ENCODE measurements around the gene CAMKV.

Gene CAMKV

GRCh38 chr3:49914906-49915305 is 45.2 kb upstream of the CAMKV start:
- no peaks in the 10 kb centered on the region; the same call in 1 of the 2 replicates for H3K79me2 ChIP-seq (ENCODE audit: low read length)
- H3F3A ChIP-seq (ENCODE audit: insufficient read depth, low read length): no peaks in the 10 kb centered on the region
- TF ChIP-seq EZH2phosphoT487 (IDR thresholded peaks at IDR 0.05; ENCODE audit: low read length) (no peak), EZH2 (optimal IDR thresholded peaks at IDR 0.05; ENCODE audit: low read depth, low read length) (no peak), CTCF (IDR thresholded peaks at IDR 0.05; ENCODE audit: low read length) (no peak)
- H3K36me3 ChIP-seq (replicated peaks; ENCODE audit: insufficient read depth, low read length): no peaks in the 10 kb centered on the region
- no peaks in the 10 kb centered on the region for H3K9me2 ChIP-seq (replicated peaks; ENCODE audit: insufficient read depth, low read length)
- DNase-seq: no peak
- H3K4me3 ChIP-seq (ENCODE audit: low read length): no peak overlapping the region
- no peak overlapping the region for H3K4me2 ChIP-seq (ENCODE audit: low read depth, low read length)
- H2AFZ ChIP-seq (ENCODE audit: low read length): no peak overlapping the region
- H3K27ac ChIP-seq (ENCODE audit: low read length): no peak overlapping the region
- H3K9ac ChIP-seq (ENCODE audit: low read length): no peak overlapping the region
- peaks cover 3% of the 10 kb centered on the region; the same call in 1 of the 2 replicates for H3K4me1 ChIP-seq (ENCODE audit: low read length)
- H3K9me3 ChIP-seq (replicated peaks; ENCODE audit: insufficient read depth, low read length): no peaks in the 10 kb centered on the region
- no peaks in the 10 kb centered on the region for H4K20me1 ChIP-seq (ENCODE audit: insufficient read depth, low read length)
- no peaks in the 10 kb centered on the region for H3K27me3 ChIP-seq (replicated peaks; ENCODE audit: insufficient read depth, low read length)

- no peaks in the 10 kb centered on the region for H3K9me3 ChIP-seq (replicated peaks; ENCODE audit: insufficient read depth, low read length)
- H3K4me3 ChIP-seq (ENCODE audit: low read length): no peak overlapping the region
- no peak for DNase-seq
- no peaks in the 10 kb centered on the region for H3K9me2 ChIP-seq (replicated peaks; ENCODE audit: insufficient read depth, low read length)
- no peaks in the 10 kb centered on the region for H3F3A ChIP-seq (ENCODE audit: insufficient read depth, low read length)
- H2AFZ ChIP-seq (ENCODE audit: low read length): no peak overlapping the region
- H3K4me1 ChIP-seq (ENCODE audit: low read length): no peaks in the 10 kb centered on the region
- H3K4me2 ChIP-seq (ENCODE audit: low read depth, low read length): no peak overlapping the region
- no peaks in the 10 kb centered on the region for H4K20me1 ChIP-seq (ENCODE audit: insufficient read depth, low read length)
- no peaks in the 10 kb centered on the region; the same call in 1 of the 2 replicates for H3K79me2 ChIP-seq (ENCODE audit: low read length)
- H3K27ac ChIP-seq (ENCODE audit: low read length): no peak overlapping the region
- H3K27me3 ChIP-seq (replicated peaks; ENCODE audit: insufficient read depth, low read length): no peaks in the 10 kb centered on the region
- TF ChIP-seq EZH2phosphoT487 (IDR thresholded peaks at IDR 0.05; ENCODE audit: low read length): no peak
- no peak overlapping the region for H3K9ac ChIP-seq (ENCODE audit: low read length)
- no peaks in the 10 kb centered on the region for H3K36me3 ChIP-seq (replicated peaks; ENCODE audit: insufficient read depth, low read length)
These were observed 43.2 kb upstream of the CAMKV start for GRCh38 chr3:49912881-49913281.

GRCh38 chr3:49911611-49912010 is 41.9 kb upstream of the CAMKV start:
- peaks cover under 1% of the 10 kb centered on the region; the same call in 1 of the 2 replicates for H3K4me1 ChIP-seq (ENCODE audit: low read length)
- no peaks in the 10 kb centered on the region; the same call in 1 of the 2 replicates for H3K79me2 ChIP-seq (ENCODE audit: low read length)
- H3K4me2 ChIP-seq (ENCODE audit: low read depth, low read length): no peak overlapping the region
- H3F3A ChIP-seq (ENCODE audit: insufficient read depth, low read length): no peaks in the 10 kb centered on the region
- H3K4me3 ChIP-seq (ENCODE audit: low read length): no peak overlapping the region
- no peaks in the 10 kb centered on the region for H4K20me1 ChIP-seq (ENCODE audit: insufficient read depth, low read length)
- H3K27ac ChIP-seq (ENCODE audit: low read length): no peak overlapping the region
- H3K36me3 ChIP-seq (replicated peaks; ENCODE audit: insufficient read depth, low read length): no peaks in the 10 kb centered on the region
- H2AFZ ChIP-seq (ENCODE audit: low read length): no peak overlapping the region
- no peak for TF ChIP-seq EZH2phosphoT487 (IDR thresholded peaks at IDR 0.05; ENCODE audit: low read length)
- no peak for TF ChIP-seq EZH2 (optimal IDR thresholded peaks at IDR 0.05; ENCODE audit: low read depth, low read length)
- TF ChIP-seq CTCF (IDR thresholded peaks at IDR 0.05; ENCODE audit: low read length): no peak
- no peak for DNase-seq
- H3K9me3 ChIP-seq (replicated peaks; ENCODE audit: insufficient read depth, low read length): no peaks in the 10 kb centered on the region
- no peaks in the 10 kb centered on the region for H3K27me3 ChIP-seq (replicated peaks; ENCODE audit: insufficient read depth, low read length)
- no peaks in the 10 kb centered on the region for H3K9me2 ChIP-seq (replicated peaks; ENCODE audit: insufficient read depth, low read length)
- H3K9ac ChIP-seq (ENCODE audit: low read length): no peak overlapping the region

- H3K9ac ChIP-seq (ENCODE audit: low read length): no peak overlapping the region
These were observed 41.4 kb upstream of the CAMKV start for GRCh38 chr3:49911124-49911420.

More at GRCh38 chr3:49911124-49911420, 41.4 kb upstream of the CAMKV start:
- no peaks in the 10 kb centered on the region for H3K9me3 ChIP-seq (replicated peaks; ENCODE audit: insufficient read depth, low read length)
- DNase-seq: no peak
- H3K27ac ChIP-seq (ENCODE audit: low read length): no peak overlapping the region
- no peaks in the 10 kb centered on the region for H4K20me1 ChIP-seq (ENCODE audit: insufficient read depth, low read length)
- no peaks in the 10 kb centered on the region for H3F3A ChIP-seq (ENCODE audit: insufficient read depth, low read length)
- no peak overlapping the region for H3K4me2 ChIP-seq (ENCODE audit: low read depth, low read length)
- H3K79me2 ChIP-seq (ENCODE audit: low read length): no peaks in the 10 kb centered on the region
- H2AFZ ChIP-seq (ENCODE audit: low read length): no peak overlapping the region
- H3K4me1 ChIP-seq (ENCODE audit: low read length): peaks cover 6% of the 10 kb centered on the region
- no peak for TF ChIP-seq EZH2phosphoT487 (IDR thresholded peaks at IDR 0.05; ENCODE audit: low read length)
- no peak for TF ChIP-seq CTCF (IDR thresholded peaks at IDR 0.05; ENCODE audit: low read length)
- TF ChIP-seq EZH2 (optimal IDR thresholded peaks at IDR 0.05; ENCODE audit: low read depth, low read length): no peak
- H3K36me3 ChIP-seq (replicated peaks; ENCODE audit: insufficient read depth, low read length): no peaks in the 10 kb centered on the region
- H3K9me2 ChIP-seq (replicated peaks; ENCODE audit: insufficient read depth, low read length): no peaks in the 10 kb centered on the region
- no peak overlapping the region for H3K4me3 ChIP-seq (ENCODE audit: low read length)
- no peaks in the 10 kb centered on the region for H3K27me3 ChIP-seq (replicated peaks; ENCODE audit: insufficient read depth, low read length)

Measured in MM.1S (cell line).